ENCODE results near the gene EDN2. TPM values are rescaled to one million over a fixed set of nuclear protein-coding genes. Genes with fewer than 3 reads are reported as not detected.

Gene EDN2
- total and polyA plus RNA-seq, 2 of the 8 experiments (the other 6 are each of a cell fraction or from before 2014, with no cell fraction given), result 0.32 to 0.39 TPM

DNA sequence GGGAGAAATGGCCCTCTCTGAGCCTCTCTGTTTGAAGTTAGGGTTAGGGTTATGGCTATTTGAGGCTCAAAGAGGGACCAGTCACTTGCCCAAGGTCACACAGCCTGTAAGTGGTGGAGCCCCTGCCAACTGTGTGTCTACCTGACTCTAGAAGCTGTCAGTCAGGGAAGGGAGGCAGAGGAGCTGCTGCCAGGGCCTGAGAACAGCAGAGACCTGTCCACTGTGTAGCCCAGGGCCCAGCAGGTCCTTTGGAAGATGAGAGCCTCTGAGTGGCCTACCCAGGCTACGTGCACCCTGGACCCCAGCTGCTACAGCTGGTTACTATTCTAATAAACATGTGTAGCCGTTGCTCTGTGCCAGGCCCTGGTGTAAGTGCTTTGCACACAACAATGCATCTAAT, 15.1 kb upstream of the EDN2 start:
- no peak overlapping the region for H4K5ac ChIP-seq (ENCODE audit: insufficient read length, low read depth, low read length)
- no peak overlapping the region for H3K14ac ChIP-seq (ENCODE audit: insufficient read length)
- H3K79me2 ChIP-seq (ENCODE audit: control insufficient read depth in 1 of 2, insufficient read depth in 2 of 2, low read length in 2 of 2), result no peaks in the 10 kb centered on the region
- H3K79me1 ChIP-seq (ENCODE audit: low read depth, low read length), result no peaks in the 10 kb centered on the region
- WGBS, 2 experiments (ENCODE audit: extremely low coverage in 1 of 2, insufficient coverage in 1 of 2, insufficient read length in 1 of 2, insufficient replicate concordance in 2 of 2, low coverage in 1 of 2, low lambda C conversion rate in 2 of 2, missing lambda C conversion rate in 1 of 2), result 87% methylated on average over 2 of the region's 2 CpGs; no CpG with 5 or more reads in 1 of the 2 experiments
- H2BK5ac ChIP-seq (ENCODE audit: low read depth, low read length), result no peak overlapping the region
- FAIRE-seq, result no peak
- no peaks in the 10 kb centered on the region for H4K20me1 ChIP-seq (replicated peaks in 1 of 2; ENCODE audit: control insufficient read depth in 1 of 2, insufficient read depth in 2 of 2, low read length in 2 of 2)
- H2BK15ac ChIP-seq (ENCODE audit: low read length), result no peak overlapping the region
- H3K27ac ChIP-seq (ENCODE audit: low read depth, low read length), result no peak overlapping the region
- H4K91ac ChIP-seq (replicated peaks; ENCODE audit: insufficient read length, low read length), result no peak overlapping the region
- no peaks in the 10 kb centered on the region for H3K9me3 ChIP-seq (ENCODE audit: insufficient read depth in 2 of 2, low read depth in 1 of 2, low read length in 1 of 2)
- H2AK5ac ChIP-seq (ENCODE audit: low read depth, low read length), result no peak overlapping the region
- TF ChIP-seq BRCA1 (IDR thresholded peaks at IDR 0.05; ENCODE audit: low read depth, low read length) (no peak), PHF8 (conservative IDR thresholded peaks at IDR 0.05; ENCODE audit: low read depth, low read length) (no peak), ASH2L (IDR thresholded peaks at IDR 0.05; ENCODE audit: low read length) (no peak)
- no peak overlapping the region for H3K23ac ChIP-seq (ENCODE audit: insufficient read length)
- DNase-seq (ENCODE audit: low read depth in 1 of 2, low spot score in 2 of 2), result no peak
- H3K18ac ChIP-seq (ENCODE audit: extremely low read depth, low read length), result no peak overlapping the region
- H4K8ac ChIP-seq (ENCODE audit: extremely low read depth, insufficient read depth, low read length), result no peak overlapping the region
- no peak overlapping the region for H3K4me3 ChIP-seq (ENCODE audit: extremely low read depth in 1 of 4, insufficient read depth in 2 of 4, low read depth in 3 of 4, low read length in 4 of 4)
- ChIA-PET CTCF (ENCODE audit: partially characterized antibody) (interaction anchor here (0.6 to 7.5 kb wide), 9 partner anchors 8 to 725 kb away, joined by 3 to 85 read pairs (median 4); partner anchors contain the start of gene EDN2), POLR2A (ENCODE audit: partially characterized antibody) (interaction anchor here (1.2 to 1.5 kb wide), 2 partner anchors 9 to 13 kb away, joined by 3 read pairs; no protein-coding TSS in a partner anchor)
- H3K9ac ChIP-seq (replicated peaks in 1 of 4; ENCODE audit: extremely low read depth in 1 of 4, low read depth in 3 of 4, low read length in 3 of 4), result no peak overlapping the region
- H3K36me3 ChIP-seq (ENCODE audit: control insufficient read depth in 2 of 4, insufficient read depth in 4 of 4, low read length in 3 of 4), result no peaks in the 10 kb centered on the region; a peak in 1 of 8 replicates
- H3K4ac ChIP-seq (replicated peaks; ENCODE audit: insufficient read length, low read depth, low read length), result no peak overlapping the region
- no peak overlapping the region for H3K56ac ChIP-seq (replicated peaks; ENCODE audit: insufficient read length, low read depth, low read length)
- no peak overlapping the region for H2BK120ac ChIP-seq (replicated peaks; ENCODE audit: low read depth, low read length)
- no peak overlapping the region for H3K4me2 ChIP-seq (ENCODE audit: insufficient read depth in 1 of 2, low read depth in 2 of 2, low read length in 2 of 2)
- H2BK20ac ChIP-seq (ENCODE audit: low read length), result no peak overlapping the region
- no peak overlapping the region for H2BK12ac ChIP-seq (ENCODE audit: low read depth, low read length)
- H3K4me1 ChIP-seq (replicated peaks in 1 of 4; ENCODE audit: control insufficient read depth in 3 of 4, insufficient read depth in 4 of 4, low read length in 3 of 4), result peaks cover 0 to 23% (median 18%) of the 10 kb centered on the region in 4 experiments; a peak in 6 of 7 replicates
- peaks cover 0 to 13% (median 11%) of the 10 kb centered on the region in 4 experiments; a peak in 3 of 7 replicates for H3K27me3 ChIP-seq (replicated peaks in 1 of 4; ENCODE audit: control insufficient read depth in 3 of 4, extremely low read depth in 1 of 4, insufficient read depth in 3 of 4, low read length in 3 of 4)
- H2AFZ ChIP-seq (ENCODE audit: low read length), result no peak overlapping the region
- peaks cover 4% of the 10 kb centered on the region; the same call in 1 of the 2 replicates for H3K23me2 ChIP-seq (ENCODE audit: low read depth, low read length)
